ENCODE results near the gene CPT1A. TPM values are rescaled to one million over a fixed set of nuclear protein-coding genes. Genes with fewer than 3 reads are reported as not detected.
A peak's percentile ranks its signal among the peaks of the same experiment; 100 is the strongest.

Gene CPT1A
- total RNA-seq, 1 experiment from 2014 or later, result 36.3 TPM

DNA sequence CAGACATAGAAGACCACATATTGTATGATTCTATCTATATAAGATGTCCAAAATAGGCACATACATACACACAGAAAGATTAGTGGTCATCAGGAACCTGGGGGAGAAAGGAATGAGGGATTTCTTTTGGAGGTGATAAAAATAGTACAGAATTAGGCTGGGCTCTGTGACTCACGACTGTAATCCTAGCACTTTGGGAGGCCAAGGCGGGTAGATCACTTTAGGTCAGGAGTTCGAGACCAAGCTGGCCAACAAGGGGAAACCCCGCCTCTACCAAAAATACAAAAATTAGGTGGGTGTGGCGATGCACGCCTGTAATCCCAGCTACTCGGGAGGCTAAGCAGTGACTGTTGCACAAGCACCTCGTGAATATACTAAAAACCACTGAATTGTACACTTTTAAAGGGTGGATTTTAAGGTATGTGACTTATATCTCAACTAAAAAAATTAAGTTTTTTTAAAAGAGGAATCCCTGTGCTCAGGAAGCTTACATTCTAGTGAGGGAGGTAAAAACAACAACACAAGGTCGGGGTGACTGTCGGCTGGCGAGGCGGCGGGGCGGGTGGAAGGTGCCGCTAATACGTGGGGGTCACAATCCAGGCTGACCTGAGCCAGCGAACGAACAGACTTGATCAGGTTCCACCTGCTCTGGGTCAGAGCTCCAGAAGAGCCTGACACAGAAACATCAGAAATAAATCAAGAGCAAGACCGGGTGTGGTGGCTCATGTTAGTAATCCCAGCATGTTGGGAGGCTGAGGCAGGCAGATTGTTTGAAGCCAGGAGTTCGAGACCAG is 65.1 kb downstream of the CPT1A start:
- POLR2A ChIA-PET (ENCODE audit: unreplicated experiment), result no interaction called here
- Histone ChIP-seq H3K27me3 (ENCODE audit: insufficient read depth, low read depth) (no peaks in the 10 kb centered on the region), H3K79me2 (ENCODE audit: low read depth) (no peaks in the 10 kb centered on the region), H3K4me2 (peak overlapping the region; percentile 30), H3K9me3 (ENCODE audit: insufficient read depth, low read depth) (no peaks in the 10 kb centered on the region), H2AFZ (no peak overlapping the region), H3K36me3 (ENCODE audit: low read depth) (0 out of 2 replicates have a peak, but pooled peaks cover 5% of the 10 kb centered on the region), H3K4me3 (no peak overlapping the region), H3K27ac (peak overlapping the region; percentile 81), H3K4me1 (replicated peaks; ENCODE audit: insufficient read depth) (peaks cover 29% of the 10 kb centered on the region), H3F3A (ENCODE audit: insufficient read depth, low read depth) (peaks cover 34% of the 10 kb centered on the region), H3K9me2 (ENCODE audit: insufficient read depth) (no peaks in the 10 kb centered on the region), H4K20me1 (ENCODE audit: insufficient read depth) (no peaks in the 10 kb centered on the region)
- peak in 1 of 2 experiments; percentile 39 for DNase-seq
- CTCF ChIA-PET, result no interaction called here
- intact Hi-C loops (cut with micrococcal nuclease; ENCODE audit: unreplicated experiment), result loop anchor here (1.0 kb wide), 2 partner anchors 13 to 64 kb away; no protein-coding TSS in a partner anchor
- no TSS peak for BruUV-seq (replicated peaks)
- no peak for TF ChIP-seq EZH2 (IDR thresholded peaks at IDR 0.05; ENCODE audit: low read depth)
- TF ChIP-seq, protein P1, sequence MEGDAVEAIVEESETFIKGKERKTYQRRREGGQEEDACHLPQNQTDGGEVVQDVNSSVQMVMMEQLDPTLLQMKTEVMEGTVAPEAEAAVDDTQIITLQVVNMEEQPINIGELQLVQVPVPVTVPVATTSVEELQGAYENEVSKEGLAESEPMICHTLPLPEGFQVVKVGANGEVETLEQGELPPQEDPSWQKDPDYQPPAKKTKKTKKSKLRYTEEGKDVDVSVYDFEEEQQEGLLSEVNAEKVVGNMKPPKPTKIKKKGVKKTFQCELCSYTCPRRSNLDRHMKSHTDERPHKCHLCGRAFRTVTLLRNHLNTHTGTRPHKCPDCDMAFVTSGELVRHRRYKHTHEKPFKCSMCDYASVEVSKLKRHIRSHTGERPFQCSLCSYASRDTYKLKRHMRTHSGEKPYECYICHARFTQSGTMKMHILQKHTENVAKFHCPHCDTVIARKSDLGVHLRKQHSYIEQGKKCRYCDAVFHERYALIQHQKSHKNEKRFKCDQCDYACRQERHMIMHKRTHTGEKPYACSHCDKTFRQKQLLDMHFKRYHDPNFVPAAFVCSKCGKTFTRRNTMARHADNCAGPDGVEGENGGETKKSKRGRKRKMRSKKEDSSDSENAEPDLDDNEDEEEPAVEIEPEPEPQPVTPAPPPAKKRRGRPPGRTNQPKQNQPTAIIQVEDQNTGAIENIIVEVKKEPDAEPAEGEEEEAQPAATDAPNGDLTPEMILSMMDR (conservative IDR thresholded peaks at IDR 0.05), result no peak

DNA sequence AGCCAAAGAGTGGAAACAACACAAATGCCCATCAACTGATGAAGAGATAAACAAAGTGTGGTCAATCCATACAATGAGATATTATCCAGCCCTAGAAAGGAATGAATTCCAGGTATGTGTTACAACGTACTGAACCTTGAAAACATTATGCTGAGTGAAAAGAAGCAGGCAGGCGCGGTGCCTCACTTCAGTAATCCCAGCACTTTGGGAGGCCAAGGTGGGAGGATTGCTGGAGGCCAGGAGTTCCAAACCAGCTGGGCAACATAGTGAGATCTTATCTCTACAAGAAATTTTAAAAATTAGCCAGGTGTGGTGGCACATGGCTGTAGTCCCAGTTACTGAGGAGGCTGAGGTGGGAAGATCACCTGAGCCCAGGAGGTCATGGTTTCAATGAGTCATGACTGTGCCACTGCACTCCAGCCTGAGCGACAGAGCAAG is 65.7 kb downstream of the CPT1A start:
- ChIA-PET CTCF (no interaction called here), POLR2A (ENCODE audit: unreplicated experiment) (no interaction called here)
- peaks cover 34% of the 10 kb centered on the region for H3F3A ChIP-seq (ENCODE audit: insufficient read depth, low read depth)
- H2AFZ ChIP-seq, result no peak overlapping the region
- H3K27me3 ChIP-seq (ENCODE audit: insufficient read depth, low read depth), result no peaks in the 10 kb centered on the region
- no TSS peak for BruUV-seq (replicated peaks)
- no peaks in the 10 kb centered on the region for H3K9me2 ChIP-seq (ENCODE audit: insufficient read depth)
- peak; percentile 92 to 97 for DNase-seq
- H3K4me3 ChIP-seq, result no peak overlapping the region
- H3K27ac ChIP-seq, result peak overlapping the region; percentile 81
- H4K20me1 ChIP-seq (ENCODE audit: insufficient read depth), result no peaks in the 10 kb centered on the region
- peak overlapping the region; percentile 30 for H3K4me2 ChIP-seq
- H3K4me1 ChIP-seq (replicated peaks; ENCODE audit: insufficient read depth), result peaks cover 29% of the 10 kb centered on the region
- no peaks in the 10 kb centered on the region for H3K79me2 ChIP-seq (ENCODE audit: low read depth)
- no peaks in the 10 kb centered on the region for H3K9me3 ChIP-seq (ENCODE audit: insufficient read depth, low read depth)
- TF ChIP-seq EZH2 (IDR thresholded peaks at IDR 0.05; ENCODE audit: low read depth), result no peak
- TF ChIP-seq, protein P1 (conservative IDR thresholded peaks at IDR 0.05), result no peak
- H3K36me3 ChIP-seq (ENCODE audit: low read depth), result 0 out of 2 replicates have a peak, but pooled peaks cover 5% of the 10 kb centered on the region
- intact Hi-C loops (cut with micrococcal nuclease; ENCODE audit: unreplicated experiment), result loop anchor here (1.0 kb wide), 2 partner anchors 13 to 64 kb away; no protein-coding TSS in a partner anchor

DNA sequence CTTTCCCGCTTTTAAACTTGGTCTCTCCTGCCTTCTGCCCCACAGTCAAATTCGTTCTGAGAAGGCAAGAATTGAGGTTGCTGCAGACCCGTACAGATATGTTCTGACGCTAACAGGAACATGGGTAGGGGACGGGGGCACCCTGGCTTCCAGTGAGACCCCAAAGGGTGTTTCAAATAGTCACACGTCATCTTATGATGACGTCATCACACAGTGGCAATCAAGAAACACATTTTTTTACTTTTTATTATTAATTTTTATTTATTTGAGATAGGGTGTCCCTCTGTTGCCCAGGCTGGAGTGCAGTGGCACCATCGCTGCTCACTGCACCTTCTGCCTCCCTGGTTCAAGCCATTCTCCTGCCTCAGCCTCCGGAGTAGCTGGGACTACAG is 67.5 kb downstream of the CPT1A start:
- H3F3A ChIP-seq (ENCODE audit: insufficient read depth, low read depth), result peaks cover 34% of the 10 kb centered on the region
- CTCF ChIA-PET, result no interaction called here
- BruUV-seq (replicated peaks), result no TSS peak
- 0 out of 2 replicates have a peak, but pooled peaks cover 5% of the 10 kb centered on the region for H3K36me3 ChIP-seq (ENCODE audit: low read depth)
- intact Hi-C loops (cut with micrococcal nuclease; ENCODE audit: unreplicated experiment), result no loop called here
- DNase-seq, result no peak
- no peaks in the 10 kb centered on the region for H3K27me3 ChIP-seq (ENCODE audit: insufficient read depth, low read depth)
- no peak for TF ChIP-seq EZH2 (IDR thresholded peaks at IDR 0.05; ENCODE audit: low read depth)
- TF ChIP-seq, protein P1 (conservative IDR thresholded peaks at IDR 0.05), result no peak
- no peak overlapping the region for H3K4me2 ChIP-seq
- peaks cover 29% of the 10 kb centered on the region for H3K4me1 ChIP-seq (replicated peaks; ENCODE audit: insufficient read depth)
- no peak overlapping the region for H3K4me3 ChIP-seq
- no peaks in the 10 kb centered on the region for H3K79me2 ChIP-seq (ENCODE audit: low read depth)
- no peaks in the 10 kb centered on the region for H3K9me3 ChIP-seq (ENCODE audit: insufficient read depth, low read depth)
- H4K20me1 ChIP-seq (ENCODE audit: insufficient read depth), result no peaks in the 10 kb centered on the region
- H2AFZ ChIP-seq, result no peak overlapping the region
- no peaks in the 10 kb centered on the region for H3K9me2 ChIP-seq (ENCODE audit: insufficient read depth)
- H3K27ac ChIP-seq, result no peak overlapping the region
- POLR2A ChIA-PET (ENCODE audit: unreplicated experiment), result no interaction called here

All from PC-9 (cell line).